ENCODE data around the gene YDJC. TPM values are rescaled to one million over a fixed set of nuclear protein-coding genes. Genes with fewer than 3 reads are reported as not detected.
"Not testable (repeated sequence)": the region's sequence is repeated elsewhere in the genome, so short reads cannot be mapped to it uniquely, and the experiment has no call there.

Gene YDJC
- total RNA-seq, 1 donor from 2014 or later, result 80.8 TPM

GRCh38 chr22:21622011-21622918 lies 7.6 kb downstream of the YDJC start:
- no peak for DNase-seq (ENCODE audit: low spot score in 2 of 2)
- H3K4me1 ChIP-seq, result peaks cover 8 to 18% of the 10 kb centered on the region in 2 donors

DNA sequence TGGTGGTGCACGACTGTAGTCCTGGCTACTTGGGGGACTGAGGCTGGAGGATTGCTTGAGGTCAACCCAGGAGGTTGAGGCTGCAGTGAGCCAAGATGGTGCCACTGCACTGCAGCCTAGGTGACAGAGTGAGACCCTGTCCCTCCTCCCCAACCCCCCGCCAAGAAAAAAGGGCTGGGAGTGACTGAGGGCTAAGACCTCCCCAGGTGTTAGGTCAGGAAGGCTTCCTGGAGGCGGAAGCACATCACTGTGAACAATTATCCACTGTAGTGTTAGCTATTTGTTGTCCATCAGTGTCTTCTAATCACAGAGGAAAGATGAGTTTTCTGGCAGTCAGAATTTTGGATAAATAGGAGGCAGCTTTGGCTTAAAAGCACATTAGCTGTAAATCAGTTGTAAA lies 8.8 kb downstream of the YDJC start:
- DNase-seq (ENCODE audit: low spot score in 2 of 2), result no peak
- Histone ChIP-seq H3K9me3 (no peaks in the 10 kb centered on the region), H3K36me3 (peaks cover 0 to 3% of the 10 kb centered on the region in 2 donors), H3K4me3 (no peak overlapping the region), H3K27me3 (no peaks in the 10 kb centered on the region), H3K4me1 (peaks cover 8 to 18% of the 10 kb centered on the region in 2 donors), H3K27ac (no peak overlapping the region)
- TF ChIP-seq CTCF (IDR thresholded peaks at IDR 0.05), result no peak
- intact Hi-C loops (cut with DNase I), result no loop called here

More at GRCh38 chr22:21622011-21622918, 7.6 kb downstream of the YDJC start:
- no peak overlapping the region for H3K4me3 ChIP-seq
- H3K9me3 ChIP-seq, result no peaks in the 10 kb centered on the region
- intact Hi-C loops (cut with DNase I), result no loop called here
- H3K36me3 ChIP-seq, result peaks cover 0 to 3% of the 10 kb centered on the region in 2 donors
- no peak for TF ChIP-seq CTCF (IDR thresholded peaks at IDR 0.05)
- H3K27ac ChIP-seq, result no peak overlapping the region
- H3K27me3 ChIP-seq, result no peaks in the 10 kb centered on the region

GRCh38 chr22:21617337-21617736 lies 12.5 kb downstream of the YDJC start:
- H3K4me3 ChIP-seq; H3K4me1 ChIP-seq; DNase-seq (ENCODE audit: low spot score in 2 of 2); H3K27ac ChIP-seq; intact Hi-C loops (cut with DNase I); H3K9me3 ChIP-seq; H3K27me3 ChIP-seq: not testable (repeated sequence)
- H3K36me3 ChIP-seq, result peaks cover 9 to 25% of the 10 kb centered on the region in 2 donors

DNA sequence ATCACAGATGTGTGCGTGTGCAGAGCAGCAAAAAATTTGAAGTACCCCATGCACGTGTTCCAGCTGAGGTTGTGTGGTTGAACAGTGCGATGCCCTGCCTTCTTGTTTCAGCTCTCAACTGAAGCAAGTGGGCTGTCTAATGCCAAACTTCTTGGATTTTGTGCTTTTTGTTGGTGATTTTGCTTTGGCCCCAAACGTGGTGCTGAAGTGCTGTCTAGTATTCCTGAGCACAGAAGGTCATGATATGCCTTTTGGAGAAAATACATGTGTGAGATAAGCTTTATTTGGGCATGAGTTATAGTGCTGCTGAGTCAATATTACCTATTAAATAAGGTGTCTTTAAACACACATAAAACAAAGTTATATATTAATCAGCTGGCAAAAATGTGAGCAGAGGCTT lies 14.1 kb downstream of the YDJC start:
- intact Hi-C loops (cut with DNase I), result no loop called here
- H3K27me3 ChIP-seq, result no peaks in the 10 kb centered on the region
- no peak for TF ChIP-seq CTCF (IDR thresholded peaks at IDR 0.05)
- DNase-seq (ENCODE audit: low spot score in 2 of 2), result no peak
- H3K4me1 ChIP-seq, result no peaks in the 10 kb centered on the region
- peaks cover 20 to 39% of the 10 kb centered on the region in 2 donors for H3K36me3 ChIP-seq
- no peaks in the 10 kb centered on the region for H3K9me3 ChIP-seq
- no peak overlapping the region for H3K27ac ChIP-seq
- H3K4me3 ChIP-seq, result no peak overlapping the region

DNA sequence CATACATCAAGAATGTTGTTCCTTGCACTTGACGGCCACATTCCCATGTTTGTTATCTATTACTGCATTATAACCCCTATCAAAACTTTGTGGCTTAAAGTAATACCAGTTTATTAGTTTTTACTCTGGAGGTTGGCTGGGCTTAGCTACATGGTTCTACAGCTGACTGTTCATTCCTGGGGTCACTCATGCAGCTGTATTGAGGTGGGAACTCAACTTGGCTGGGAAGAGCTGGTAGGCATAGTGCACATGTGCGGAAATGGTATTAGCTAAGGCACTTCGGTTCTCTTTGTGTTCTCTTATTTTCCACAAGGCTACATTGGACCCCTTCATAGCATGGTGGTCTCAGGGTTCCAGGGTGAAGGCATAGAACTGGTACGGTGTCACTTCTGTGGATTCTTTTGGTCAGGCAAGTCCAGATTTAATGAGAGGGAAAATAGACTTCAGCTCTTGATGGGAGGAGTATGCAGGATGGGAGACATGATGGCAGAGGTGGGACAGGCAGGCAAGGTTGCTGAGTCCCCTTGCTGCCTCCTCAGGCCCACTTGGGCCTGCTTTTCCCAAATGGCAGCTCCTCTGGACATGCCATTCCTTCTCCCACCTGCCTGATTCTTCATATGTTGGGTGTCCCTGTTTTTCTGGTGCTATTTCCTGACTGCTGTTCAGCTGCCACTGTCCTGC lies 16.1 kb downstream of the YDJC start:
- Histone ChIP-seq H3K9me3 (no peaks in the 10 kb centered on the region), H3K36me3 (peaks cover 21 to 41% of the 10 kb centered on the region in 2 donors), H3K4me3 (no peak overlapping the region), H3K27me3 (no peaks in the 10 kb centered on the region), H3K27ac (no peak overlapping the region), H3K4me1 (no peaks in the 10 kb centered on the region)
- TF ChIP-seq CTCF (IDR thresholded peaks at IDR 0.05), result no peak
- DNase-seq (ENCODE audit: low spot score in 2 of 2), result no peak
- intact Hi-C loops (cut with DNase I), result no loop called here

GRCh38 chr22:21612858-21613257 lies 17.0 kb downstream of the YDJC start:
- no peak for DNase-seq (ENCODE audit: low spot score in 2 of 2)
- H3K9me3 ChIP-seq, result no peaks in the 10 kb centered on the region
- intact Hi-C loops (cut with DNase I), result no loop called here
- H3K4me1 ChIP-seq, result no peaks in the 10 kb centered on the region
- no peak overlapping the region for H3K4me3 ChIP-seq
- no peaks in the 10 kb centered on the region for H3K27me3 ChIP-seq
- peaks cover 21 to 41% of the 10 kb centered on the region in 2 donors for H3K36me3 ChIP-seq
- H3K27ac ChIP-seq, result no peak overlapping the region
- TF ChIP-seq CTCF (IDR thresholded peaks at IDR 0.05), result no peak
